Uterus (tissue), 4 donors: Measurements from ENCODE around the gene KBTBD12. TPM values are rescaled to one million over a fixed set of nuclear protein-coding genes. Genes with fewer than 3 reads are reported as not detected.

Experiments used
- DNase-seq, 2 donors: peaks; one replicate each; pipeline ENCODE4 v3.0.0-alpha.2; 2019 to 2020
- H3K27ac ChIP-seq, 2 donors: fragments of 200-600 bp; sonication (generic); 1 replicate in 1 of 2; 2 replicates in 1 of 2; pipeline ENCODE4 v1.5.1; 2016 to 2018
- H3K27me3 ChIP-seq, 2 donors: fragments of 200-600 bp; sonication (generic); one replicate each; pipeline ENCODE4 v1.5.1; 2018 to 2019; ENCODE audit warnings: control low read depth in 1 of 2
- H3K36me3 ChIP-seq, 2 donors: fragments of 200-600 bp; sonication (generic); one replicate each; pipeline ENCODE4 v1.5.1; 2019; ENCODE audit warnings: control low read depth in 1 of 2
- H3K4me1 ChIP-seq, 2 donors: fragments of 200-600 bp; sonication (generic); one replicate each; pipeline ENCODE4 v1.5.1; 2018 to 2019; ENCODE audit warnings: control low read depth in 1 of 2
- H3K4me3 ChIP-seq, 2 donors: fragments of 200-600 bp; sonication (generic); 1 replicate in 1 of 2; 2 replicates in 1 of 2; pipeline ENCODE4 v1.5.1; 2018 to 2019; ENCODE audit warnings: mild to moderate bottlenecking in 1 of 2
- H3K9me3 ChIP-seq, 2 donors: fragments of 200-600 bp; sonication (generic); one replicate each; pipeline ENCODE4 v1.5.1; 2019; ENCODE audit warnings: control low read depth in 1 of 2
- POLR2A ChIP-seq, 2 donors: fragments of 450-650 bp; IDR thresholded peaks; one replicate each; pipeline ENCODE4 v1.6.1; 2016; ENCODE audit warnings: antibody characterized with exemption in 2 of 2, mild to moderate bottlenecking in 1 of 2, moderate library complexity in 1 of 2
- intact Hi-C: fragments of 100-400 bp; cut with DNase I; formaldehyde crosslinking; loops from one replicate; pipeline ENCODE4 v1.15.1; 2023; ENCODE audit warnings: low total_unique reads
- total RNA-seq, 4 donors: library from RNA; depleted of rRNA in 3 of 4; stranded (reverse); fragments of >200 nt in 3 of 4; gene quantifications; one replicate each; pipeline versions ENCODE4 v1.1.0 to v1.2.4, GENCODE V29; 2014 to 2023
- TF ChIP-seq, protein P1 (sequence below), 4 experiments: fragments of 200-600 bp in 2 of 4; fragments of 450-650 bp in 2 of 4; sonication (generic) in 2 of 4; IDR thresholded peaks; one replicate each; pipeline ENCODE4 v1.5.1; 2016 to 2019; ENCODE audit warnings: antibody characterized with exemption in 4 of 4, mild to moderate bottlenecking in 2 of 4, moderate library complexity in 1 of 4
- donor health status: DM: yes; HTN: yes; CAD: no.

The KBTBD12 gene
- total RNA-seq, 4 donors from 2014 or later, result 0.59 to 2.8 (median 2.1) TPM; not detected in 1

DNA sequence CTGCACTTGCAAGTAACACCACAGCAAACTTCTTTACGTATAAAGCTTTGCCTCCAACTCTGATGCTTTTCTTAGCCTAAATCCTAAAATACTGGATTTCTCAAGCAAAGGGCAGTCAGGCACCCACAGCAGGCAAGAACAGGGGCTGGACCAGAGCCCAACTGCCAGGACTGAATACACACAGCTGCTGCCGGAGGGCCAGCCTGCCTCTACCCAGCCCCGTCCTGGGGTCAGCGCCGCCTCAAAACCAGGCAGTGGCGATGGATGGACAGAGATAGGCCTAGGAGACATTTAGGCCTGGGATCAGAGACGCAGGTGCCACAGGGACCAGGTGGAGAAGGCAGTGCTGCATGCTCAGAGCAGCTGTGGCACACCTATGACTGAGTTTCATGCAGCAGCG, 89.6 kb downstream of the KBTBD12 start:
- no peaks in the 10 kb centered on the region for H3K36me3 ChIP-seq
- intact Hi-C loops, result no loop called here
- H3K27ac ChIP-seq, result no peak overlapping the region
- no peak for DNase-seq
- H3K27me3 ChIP-seq, result no peaks in the 10 kb centered on the region
- TF ChIP-seq, protein P1, sequence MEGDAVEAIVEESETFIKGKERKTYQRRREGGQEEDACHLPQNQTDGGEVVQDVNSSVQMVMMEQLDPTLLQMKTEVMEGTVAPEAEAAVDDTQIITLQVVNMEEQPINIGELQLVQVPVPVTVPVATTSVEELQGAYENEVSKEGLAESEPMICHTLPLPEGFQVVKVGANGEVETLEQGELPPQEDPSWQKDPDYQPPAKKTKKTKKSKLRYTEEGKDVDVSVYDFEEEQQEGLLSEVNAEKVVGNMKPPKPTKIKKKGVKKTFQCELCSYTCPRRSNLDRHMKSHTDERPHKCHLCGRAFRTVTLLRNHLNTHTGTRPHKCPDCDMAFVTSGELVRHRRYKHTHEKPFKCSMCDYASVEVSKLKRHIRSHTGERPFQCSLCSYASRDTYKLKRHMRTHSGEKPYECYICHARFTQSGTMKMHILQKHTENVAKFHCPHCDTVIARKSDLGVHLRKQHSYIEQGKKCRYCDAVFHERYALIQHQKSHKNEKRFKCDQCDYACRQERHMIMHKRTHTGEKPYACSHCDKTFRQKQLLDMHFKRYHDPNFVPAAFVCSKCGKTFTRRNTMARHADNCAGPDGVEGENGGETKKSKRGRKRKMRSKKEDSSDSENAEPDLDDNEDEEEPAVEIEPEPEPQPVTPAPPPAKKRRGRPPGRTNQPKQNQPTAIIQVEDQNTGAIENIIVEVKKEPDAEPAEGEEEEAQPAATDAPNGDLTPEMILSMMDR (IDR thresholded peaks at IDR 0.05), result no peak
- no peak for TF ChIP-seq POLR2A (IDR thresholded peaks at IDR 0.05)
- no peaks in the 10 kb centered on the region for H3K9me3 ChIP-seq
- no peak overlapping the region for H3K4me3 ChIP-seq
- no peaks in the 10 kb centered on the region for H3K4me1 ChIP-seq

DNA sequence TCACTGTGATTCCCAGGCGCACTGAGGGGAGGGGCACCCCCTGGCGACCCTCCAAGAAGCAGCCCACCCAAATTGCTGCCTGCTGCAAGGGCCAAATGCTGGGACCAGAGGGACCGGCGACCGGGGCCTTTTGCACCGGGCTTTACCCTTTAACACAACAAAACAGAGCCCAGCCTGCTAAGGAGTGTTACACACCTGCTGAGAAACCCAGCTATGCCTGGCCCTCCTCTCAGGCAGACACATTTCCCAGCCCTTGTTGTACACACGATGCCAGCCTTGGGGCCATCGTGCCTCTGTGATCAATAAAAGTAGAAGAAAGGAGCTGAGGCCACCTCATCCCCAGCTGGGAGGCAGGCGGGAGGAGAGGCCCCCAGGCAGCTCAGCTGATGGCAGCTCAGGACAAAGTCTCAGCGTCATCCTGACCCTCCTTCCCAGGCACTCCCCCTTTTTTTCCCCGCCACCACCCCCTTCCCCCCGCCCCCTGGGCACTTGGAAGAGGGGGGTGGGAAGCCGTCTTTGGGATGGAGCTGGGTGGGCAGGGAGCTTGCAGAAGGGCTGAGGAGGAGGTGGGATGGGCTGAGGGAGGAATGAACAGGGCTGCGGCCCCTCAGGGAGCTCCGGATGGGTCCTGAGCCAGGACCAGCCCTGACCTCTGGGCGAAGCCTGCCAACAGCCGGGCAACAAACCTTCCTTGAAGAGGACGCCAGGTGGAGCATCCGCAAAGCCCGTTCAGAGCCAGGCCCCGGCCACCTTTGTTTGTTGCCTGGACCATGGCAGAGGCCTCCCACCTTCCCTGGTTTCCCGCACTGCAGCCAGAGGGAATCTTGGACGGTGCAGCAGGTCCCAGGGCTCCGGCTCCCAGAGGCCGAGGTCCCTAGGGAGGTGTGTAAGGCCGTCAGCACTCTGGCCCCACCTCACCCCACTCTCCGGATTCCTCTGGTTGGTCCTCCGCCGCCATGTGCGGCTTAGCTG, 91.3 kb downstream of the KBTBD12 start:
- TF ChIP-seq POLR2A (IDR thresholded peaks at IDR 0.05), result no peak
- H3K36me3 ChIP-seq, result no peaks in the 10 kb centered on the region
- no peak overlapping the region for H3K27ac ChIP-seq
- no peak overlapping the region for H3K4me3 ChIP-seq
- peak in 1 of 2 donors; percentile 19 for DNase-seq
- H3K27me3 ChIP-seq, result no peaks in the 10 kb centered on the region
- no peaks in the 10 kb centered on the region for H3K4me1 ChIP-seq
- no peaks in the 10 kb centered on the region for H3K9me3 ChIP-seq
- intact Hi-C loops, result no loop called here

DNA sequence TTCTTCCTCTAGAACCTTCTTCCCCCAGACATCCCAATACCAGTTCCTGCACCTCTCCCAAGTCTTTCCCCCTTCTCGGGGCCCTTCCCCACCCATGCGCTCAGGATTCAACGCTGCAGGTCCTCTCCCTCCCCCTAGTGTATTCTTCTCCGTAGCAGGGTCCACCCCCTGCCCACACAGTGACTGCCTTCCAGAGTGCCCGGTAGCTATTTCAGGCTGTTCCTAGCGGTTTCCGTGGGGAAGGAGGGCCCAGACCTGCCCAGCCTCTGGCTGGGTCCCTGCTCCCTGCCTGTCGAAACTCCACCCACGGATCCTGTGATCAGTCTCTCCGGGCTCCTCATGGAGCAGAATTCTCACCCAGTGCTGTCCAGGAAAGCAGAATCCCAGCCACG, 92.0 kb downstream of the KBTBD12 start:
- H3K36me3 ChIP-seq, result no peaks in the 10 kb centered on the region
- H3K9me3 ChIP-seq, result no peaks in the 10 kb centered on the region
- no peaks in the 10 kb centered on the region for H3K4me1 ChIP-seq
- no peak overlapping the region for H3K4me3 ChIP-seq
- no peak overlapping the region for H3K27ac ChIP-seq
- DNase-seq, result no peak
- TF ChIP-seq POLR2A (IDR thresholded peaks at IDR 0.05), result no peak
- TF ChIP-seq, protein P1 (IDR thresholded peaks at IDR 0.05), result no peak
- intact Hi-C loops, result no loop called here
- H3K27me3 ChIP-seq, result no peaks in the 10 kb centered on the region

DNA sequence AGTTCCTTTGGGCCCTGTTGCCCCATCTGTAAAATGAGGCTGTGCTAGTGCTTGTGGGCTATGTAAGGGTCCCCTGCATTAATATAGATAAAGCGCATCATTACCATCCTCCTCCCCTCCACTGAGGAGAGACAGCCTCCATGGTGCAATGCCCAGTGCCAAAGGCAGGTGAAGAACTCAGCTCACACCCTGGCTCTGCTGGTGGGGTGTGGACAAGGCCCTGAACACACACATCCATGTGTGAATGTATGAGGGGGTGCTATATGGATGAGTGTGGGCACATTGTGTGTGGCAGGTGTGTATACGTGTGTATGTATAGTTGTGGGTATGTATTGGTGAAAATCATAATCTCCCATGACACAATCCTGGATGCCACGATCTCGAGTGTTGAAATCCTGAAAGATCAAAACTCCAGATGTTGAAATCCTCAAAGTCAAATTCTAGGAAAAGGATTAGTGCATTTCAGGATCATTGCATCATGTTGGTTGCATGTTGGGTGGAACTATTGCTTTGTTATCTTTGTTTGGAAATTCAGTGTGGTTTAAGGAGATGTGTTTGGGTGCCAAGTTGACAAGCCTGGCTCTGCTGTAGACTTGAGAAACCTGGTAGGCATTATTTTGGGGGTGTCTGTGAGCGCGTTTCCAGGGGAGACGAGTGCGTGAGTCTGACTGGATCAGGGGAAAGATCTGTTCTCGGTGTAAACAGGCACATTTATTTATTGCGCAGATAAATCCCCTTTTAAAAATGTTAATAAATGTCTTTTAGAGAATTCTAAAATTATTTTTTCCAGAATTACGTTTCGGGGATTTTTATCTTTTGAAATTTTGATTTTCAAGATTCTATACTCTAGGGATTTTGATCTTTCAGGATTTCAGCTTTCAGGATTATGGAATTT, 95.2 kb downstream of the KBTBD12 start:
- Histone ChIP-seq H3K27ac (no peak overlapping the region), H3K36me3 (no peaks in the 10 kb centered on the region), H3K4me1 (no peaks in the 10 kb centered on the region), H3K9me3 (no peaks in the 10 kb centered on the region), H3K27me3 (no peaks in the 10 kb centered on the region), H3K4me3 (no peak overlapping the region)
- TF ChIP-seq, protein P1 (IDR thresholded peaks at IDR 0.05), result no peak
- no peak for TF ChIP-seq POLR2A (IDR thresholded peaks at IDR 0.05)
- DNase-seq, result no peak
- intact Hi-C loops, result no loop called here

DNA sequence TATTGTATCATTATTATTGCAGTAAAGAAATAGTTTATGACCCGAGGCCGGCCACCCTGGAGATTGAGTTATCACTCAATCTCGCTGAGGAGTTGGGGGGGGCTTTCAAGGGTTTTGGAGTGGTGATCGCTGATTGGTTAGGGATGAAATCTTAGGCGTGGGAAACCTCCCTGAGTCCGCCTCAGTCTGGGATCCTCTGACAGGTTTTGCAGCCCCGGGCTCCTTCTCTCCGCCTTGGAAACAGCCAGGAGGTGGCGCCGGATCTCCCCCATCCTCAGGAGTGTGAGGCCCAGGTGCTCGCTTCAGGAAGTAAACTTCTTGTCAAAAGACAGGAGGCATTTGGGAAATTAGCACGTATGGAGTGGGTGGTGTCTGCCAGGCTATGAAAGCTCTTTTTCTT, 96.1 kb downstream of the KBTBD12 start:
- intact Hi-C loops, result no loop called here
- H3K36me3 ChIP-seq, result no peaks in the 10 kb centered on the region
- DNase-seq, result no peak
- no peaks in the 10 kb centered on the region for H3K4me1 ChIP-seq
- TF ChIP-seq, protein P1 (IDR thresholded peaks at IDR 0.05), result no peak
- no peak for TF ChIP-seq POLR2A (IDR thresholded peaks at IDR 0.05)
- H3K9me3 ChIP-seq, result no peaks in the 10 kb centered on the region
- H3K27ac ChIP-seq, result no peak overlapping the region
- H3K27me3 ChIP-seq, result no peaks in the 10 kb centered on the region
- no peak overlapping the region for H3K4me3 ChIP-seq
